Naive B cell (primary cell): ENCODE results near the gene TBC1D23. TPM values are rescaled to one million over a fixed set of nuclear protein-coding genes. Genes with fewer than 3 reads are reported as not detected.

Experiments
- ATAC-seq, 2 donors: fragments of 150-1000 bp; cut with Tn5 transposase; 2 replicates each; pipeline ENCODE4 v1.10.0; 2021; ENCODE audit warnings: low read depth in 2 of 2, mild to moderate bottlenecking in 2 of 2, moderate library complexity in 2 of 2
- DNase-seq: peaks from one replicate; pipeline ENCODE4 v3.0.0; 2022
- H3K27ac Mint-ChIP-seq, 6 donors: one replicate each; pipeline ENCODE4 v1.8.0; 2020 to 2022; ENCODE audit warnings: mild to moderate bottlenecking in 6 of 6, mixed read lengths in 6 of 6, moderate library complexity in 5 of 6, inconsistent platforms in 2 of 6
- H3K27me3 Mint-ChIP-seq, 3 donors: one replicate each; pipeline ENCODE4 v1.8.0; 2021 to 2022; ENCODE audit warnings: mixed read lengths in 3 of 3, mild to moderate bottlenecking in 1 of 3
- H3K36me3 Mint-ChIP-seq, 2 donors: one replicate each; pipeline ENCODE4 v1.8.0; 2020 to 2022; ENCODE audit warnings: mixed read lengths in 2 of 2, inconsistent platforms in 1 of 2, mild to moderate bottlenecking in 1 of 2
- H3K4me1 Mint-ChIP-seq, 3 donors: one replicate each; pipeline ENCODE4 v1.8.0; 2020 to 2022; ENCODE audit warnings: mixed read lengths in 3 of 3, inconsistent platforms in 1 of 3, mild to moderate bottlenecking in 1 of 3, moderate library complexity in 1 of 3
- H3K4me3 Mint-ChIP-seq, 8 donors: one replicate each; pipeline ENCODE4 v1.8.0; 2020 to 2022; ENCODE audit warnings: mild to moderate bottlenecking in 8 of 8, mixed read lengths in 8 of 8, moderate library complexity in 8 of 8, inconsistent platforms in 2 of 8
- H3K9me3 Mint-ChIP-seq, 7 donors: one replicate each; pipeline ENCODE4 v1.8.0; 2020 to 2022; ENCODE audit warnings: mixed read lengths in 7 of 7, mild to moderate bottlenecking in 5 of 7, inconsistent platforms in 2 of 7, moderate library complexity in 1 of 7
- polyA plus RNA-seq, 6 donors: library from polyadenylated mRNA; unstranded; fragments of 300-500 nt; fragmentation: Illumina TruSeq; gene quantifications; one replicate each; pipeline ENCODE4 v1.2.3, GENCODE V29; 2021; ENCODE audit warnings: low read depth in 6 of 6

Gene TBC1D23
- polyA plus RNA-seq, 6 donors from 2014 or later = 10.9 to 23.4 (median 18.0) TPM

DNA sequence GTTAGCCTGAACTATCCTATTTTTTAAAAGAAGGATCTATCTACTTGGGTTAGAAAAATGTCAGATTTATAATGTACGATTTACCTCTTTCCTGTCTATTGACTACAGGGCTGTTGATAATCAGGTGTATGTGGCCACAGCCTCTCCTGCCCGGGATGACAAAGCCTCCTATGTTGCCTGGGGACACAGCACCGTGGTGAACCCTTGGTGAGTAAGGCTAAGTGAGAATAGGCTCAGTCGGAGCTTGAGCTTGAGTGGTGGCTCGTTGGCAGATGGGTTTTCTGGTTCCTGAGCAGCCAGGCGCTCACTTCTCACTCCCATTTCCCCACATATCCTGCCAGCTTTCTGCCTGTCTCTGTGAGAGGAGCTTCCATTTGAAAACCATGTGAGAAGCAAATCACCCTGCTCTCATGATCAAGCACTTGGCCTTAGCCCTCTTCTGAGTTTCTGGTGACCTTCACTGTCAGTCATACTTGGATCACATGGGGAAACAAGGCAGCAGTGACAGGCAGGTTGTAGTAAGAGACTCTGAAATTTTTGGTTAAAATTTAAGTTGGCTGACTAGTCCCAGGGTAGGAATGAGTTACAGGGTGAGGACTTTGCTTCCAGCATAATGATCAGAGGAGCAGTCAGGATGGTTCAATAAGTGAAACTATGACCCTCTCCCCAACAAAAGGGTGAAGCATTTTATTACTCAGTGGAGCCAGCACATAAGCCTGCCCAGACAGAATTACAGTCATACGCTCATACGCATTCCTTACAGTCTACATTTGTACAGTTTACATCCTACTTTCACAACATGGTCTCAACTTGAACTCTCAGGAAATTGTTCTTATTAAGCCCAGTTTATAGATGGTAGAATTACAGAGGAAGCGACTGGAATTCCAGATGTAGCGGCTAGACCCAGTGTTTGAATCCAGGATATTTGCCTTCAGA is 91.8 kb downstream of the TBC1D23 start:
- Mint-ChIP-seq H3K27ac (peak overlapping the region in 2 of 6 donors; percentile 27 to 49), H3K4me3 (no peak overlapping the region), H3K4me1 (no peaks in the 10 kb centered on the region), H3K36me3 (peaks cover 28 to 30% of the 10 kb centered on the region in 2 donors), H3K27me3 (no peaks in the 10 kb centered on the region), H3K9me3 (no peaks in the 10 kb centered on the region)
- no peak for ATAC-seq
- no peak for DNase-seq

GRCh38 chr3:100354850-100355249 is 94.1 kb downstream of the TBC1D23 start:
- DNase-seq = no peak
- no peak for ATAC-seq
- Mint-ChIP-seq H3K36me3 (peaks cover 14 to 21% of the 10 kb centered on the region in 2 donors), H3K9me3 (no peaks in the 10 kb centered on the region), H3K27ac (peak overlapping the region in 1 of 6 donors; percentile 14), H3K27me3 (no peaks in the 10 kb centered on the region), H3K4me1 (no peaks in the 10 kb centered on the region), H3K4me3 (no peak overlapping the region)

- peak overlapping the region in 2 of 6 donors; percentile 34 to 50 for H3K27ac Mint-ChIP-seq
- peaks cover 0 to 6% (median 4%) of the 10 kb centered on the region in 7 donors for H3K9me3 Mint-ChIP-seq
- no peaks in the 10 kb centered on the region for H3K27me3 Mint-ChIP-seq
- no peak for ATAC-seq
- DNase-seq = no peak
- H3K4me3 Mint-ChIP-seq = no peak overlapping the region
- H3K36me3 Mint-ChIP-seq = peaks cover 16 to 21% of the 10 kb centered on the region in 2 donors
- no peaks in the 10 kb centered on the region for H3K4me1 Mint-ChIP-seq
Measured at GRCh38 chr3:100358413-100358812, 97.6 kb downstream of the TBC1D23 start.

DNA sequence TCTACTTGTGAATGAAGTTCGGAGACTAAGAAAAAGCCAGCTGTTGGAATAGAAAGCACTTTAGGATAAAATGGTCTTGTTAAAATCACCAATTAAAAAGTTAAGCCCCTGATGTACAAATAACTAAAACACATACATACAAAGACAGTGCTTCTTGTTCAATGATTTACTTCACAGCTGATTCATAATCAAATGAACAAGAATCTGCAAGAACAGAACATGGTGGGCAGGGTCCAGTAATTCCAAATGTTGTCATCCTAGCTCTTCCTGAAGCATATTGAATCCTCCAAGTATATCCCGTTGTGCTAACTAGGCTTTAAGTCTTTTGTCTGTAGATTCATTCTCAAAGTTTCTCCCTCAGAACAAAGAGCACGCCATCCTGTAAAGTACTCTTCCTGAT is 98.2 kb downstream of the TBC1D23 start:
- Mint-ChIP-seq H3K4me1 (no peaks in the 10 kb centered on the region), H3K27me3 (no peaks in the 10 kb centered on the region), H3K36me3 (peaks cover 22 to 24% of the 10 kb centered on the region in 2 donors), H3K4me3 (no peak overlapping the region), H3K9me3 (peaks cover 0 to 6% (median 4%) of the 10 kb centered on the region in 7 donors), H3K27ac (peak overlapping the region in 2 of 6 donors; percentile 34 to 54)
- no peak for ATAC-seq
- no peak for DNase-seq

- DNase-seq (no peak), ATAC-seq (no peak)
- Mint-ChIP-seq H3K9me3 (peaks cover 0 to 6% (median 4%) of the 10 kb centered on the region in 7 donors), H3K4me1 (no peaks in the 10 kb centered on the region), H3K36me3 (peaks cover 17 to 27% of the 10 kb centered on the region in 2 donors), H3K27ac (no peak overlapping the region), H3K27me3 (no peaks in the 10 kb centered on the region), H3K4me3 (no peak overlapping the region)
Measured at GRCh38 chr3:100360757-100361496, 100.1 kb downstream of the TBC1D23 start.

GRCh38 chr3:100361897-100362296 is 101.1 kb downstream of the TBC1D23 start:
- H3K9me3 Mint-ChIP-seq = peaks cover 0 to 6% (median 4%) of the 10 kb centered on the region in 7 donors
- H3K27ac Mint-ChIP-seq = no peak overlapping the region
- H3K36me3 Mint-ChIP-seq = peaks cover 17 to 28% of the 10 kb centered on the region in 2 donors
- no peak for DNase-seq
- no peak overlapping the region for H3K4me3 Mint-ChIP-seq
- no peak for ATAC-seq
- no peaks in the 10 kb centered on the region for H3K27me3 Mint-ChIP-seq
- H3K4me1 Mint-ChIP-seq = no peaks in the 10 kb centered on the region

DNA sequence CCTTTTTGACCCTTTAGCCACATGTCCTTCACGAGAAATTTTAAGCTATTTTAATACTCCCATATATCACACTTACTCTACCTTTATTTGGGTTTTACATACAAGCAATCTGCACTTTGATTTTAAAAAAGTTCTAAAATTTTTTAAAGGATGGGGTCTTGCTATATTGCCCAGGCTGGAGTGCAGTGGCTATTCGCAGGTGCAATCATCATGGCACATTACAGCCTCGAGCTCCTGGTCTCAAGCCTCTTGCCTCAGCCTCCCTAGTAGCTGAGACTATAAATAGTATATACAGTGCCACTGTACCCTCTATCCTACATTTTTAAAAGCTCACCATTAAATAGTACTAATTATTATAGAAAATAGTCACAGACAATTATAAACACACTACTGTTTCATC is 103.6 kb downstream of the TBC1D23 start:
- H3K4me3 Mint-ChIP-seq = peak overlapping the region in 1 of 8 donors; percentile 29
- DNase-seq (no peak), ATAC-seq (no peak)
- H3K4me1 Mint-ChIP-seq = no peaks in the 10 kb centered on the region
- H3K36me3 Mint-ChIP-seq = peaks cover 17 to 36% of the 10 kb centered on the region in 2 donors
- no peaks in the 10 kb centered on the region for H3K27me3 Mint-ChIP-seq
- H3K27ac Mint-ChIP-seq = peak overlapping the region in 2 of 6 donors; percentile 52 to 63
- H3K9me3 Mint-ChIP-seq = peaks cover 0 to 6% (median 4%) of the 10 kb centered on the region in 7 donors

DNA sequence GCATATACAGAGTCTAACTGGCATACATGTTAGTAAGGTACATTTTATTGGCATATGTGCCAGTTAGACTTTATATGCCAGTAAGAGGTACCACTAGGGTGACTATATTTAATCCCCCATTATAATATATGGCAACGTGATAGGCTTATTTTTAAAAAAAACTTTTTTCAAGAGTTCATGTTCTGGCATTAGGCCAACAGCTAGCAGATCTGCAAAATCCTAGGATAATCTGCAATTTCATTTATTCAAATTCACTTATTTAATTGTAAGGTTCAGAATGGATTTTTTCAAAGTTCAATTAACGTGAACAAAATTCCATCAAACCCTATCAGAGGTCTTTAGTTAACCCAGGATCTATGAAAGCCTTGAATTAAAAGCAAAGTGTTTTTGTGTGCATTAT is 105.6 kb downstream of the TBC1D23 start:
- ATAC-seq = no peak
- no peak overlapping the region for H3K27ac Mint-ChIP-seq
- peaks cover 0 to 6% (median 4%) of the 10 kb centered on the region in 7 donors for H3K9me3 Mint-ChIP-seq
- DNase-seq = no peak
- no peaks in the 10 kb centered on the region for H3K27me3 Mint-ChIP-seq
- H3K36me3 Mint-ChIP-seq = peaks cover 17 to 36% of the 10 kb centered on the region in 2 donors
- H3K4me3 Mint-ChIP-seq = no peak overlapping the region
- H3K4me1 Mint-ChIP-seq = no peaks in the 10 kb centered on the region

- DNase-seq = no peak
- H3K27me3 Mint-ChIP-seq = no peaks in the 10 kb centered on the region
- no peak for ATAC-seq
- no peak overlapping the region for H3K4me3 Mint-ChIP-seq
- H3K36me3 Mint-ChIP-seq = peaks cover 8 to 28% of the 10 kb centered on the region in 2 donors
- H3K4me1 Mint-ChIP-seq = no peaks in the 10 kb centered on the region
- no peak overlapping the region for H3K27ac Mint-ChIP-seq
- no peaks in the 10 kb centered on the region for H3K9me3 Mint-ChIP-seq
Measured at GRCh38 chr3:100368441-100368840, 107.6 kb downstream of the TBC1D23 start.

- no peak for ATAC-seq
- H3K27ac Mint-ChIP-seq = no peak overlapping the region
- no peak overlapping the region for H3K4me3 Mint-ChIP-seq
- no peaks in the 10 kb centered on the region for H3K4me1 Mint-ChIP-seq
- DNase-seq = no peak
- no peaks in the 10 kb centered on the region for H3K9me3 Mint-ChIP-seq
- H3K36me3 Mint-ChIP-seq = peaks cover 0 to 12% of the 10 kb centered on the region in 2 donors
- no peaks in the 10 kb centered on the region for H3K27me3 Mint-ChIP-seq
Measured at GRCh38 chr3:100370756-100371155, 110.0 kb downstream of the TBC1D23 start.

- H3K4me1 Mint-ChIP-seq = no peaks in the 10 kb centered on the region
- H3K27ac Mint-ChIP-seq = no peak overlapping the region
- H3K9me3 Mint-ChIP-seq = no peaks in the 10 kb centered on the region
- H3K36me3 Mint-ChIP-seq = peaks cover 4 to 8% of the 10 kb centered on the region in 2 donors
- H3K4me3 Mint-ChIP-seq = no peak overlapping the region
- DNase-seq (no peak), ATAC-seq (no peak)
- no peaks in the 10 kb centered on the region for H3K27me3 Mint-ChIP-seq
Measured at GRCh38 chr3:100374521-100374920, 113.7 kb downstream of the TBC1D23 start.
